Mammary epithelial cell (primary cell): Measurements from ENCODE around the gene TGIF2.
"Not testable (repeated sequence)": the region's sequence is repeated elsewhere in the genome, so short reads cannot be mapped to it uniquely, and the experiment has no call there.

Experiments
- CTCF ChIP-seq, 2 donors: IDR thresholded peaks in 1 of 2; conservative IDR thresholded peaks in 1 of 2; 2 replicates each; pipeline ENCODE4 v1.5.1; 2011 to 2012; ENCODE audit warnings: inconsistent platforms in 2 of 2, low read length in 2 of 2, mild to moderate bottlenecking in 2 of 2, control low read depth in 1 of 2, low read depth in 1 of 2; ENCODE audit not compliant: insufficient read depth in 1 of 2; ENCODE audit errors: extremely low read depth in 1 of 2
- EZH2 ChIP-seq: IDR thresholded peaks from 2 replicates; pipeline ENCODE4 v1.6.1; 2012; ENCODE audit warnings: low read length, inconsistent platforms, borderline replicate concordance

- TF ChIP-seq CTCF (conservative IDR thresholded peaks at IDR 0.05 in 1 of 2, IDR thresholded peaks at IDR 0.05 in 1 of 2; ENCODE audit: extremely low read depth in 1 of 2, insufficient read depth in 1 of 2, low read depth in 1 of 2, low read length in 2 of 2); EZH2: not testable (repeated sequence)
These were observed 35.0 kb downstream of the TGIF2 start for GRCh38 chr20:36608388-36608728.
